HG03280 (cell line): ENCODE data around the gene ZNF497.
"Not testable (repeated sequence)": the region's sequence is repeated elsewhere in the genome, so short reads cannot be mapped to it uniquely, and the experiment has no call there.

Experiments used
- ATAC-seq: cut with Tn5 transposase; IDR thresholded peaks from one replicate; pipeline ENCODE4 v1.9.1; 2021; ENCODE audit warnings: mild to moderate bottlenecking, moderate library complexity; ENCODE audit not compliant: unreplicated experiment

ZNF497 gene

GRCh38 chr19:58362272-58362994 lies at the start of gene ZNF497:
TSS of gene ZNF497 (minus strand) at chr19:58362751. CDS start at chr19:58357635, 5,116 bp downstream.
- ATAC-seq: peak; percentile 88

- no peak for ATAC-seq
These were observed 46.6 kb upstream of the ZNF497 start for GRCh38 chr19:58409010-58409790.

GRCh38 chr19:58408152-58409009 lies 45.8 kb upstream of the ZNF497 start, which contains the start of gene ZNF584:
TSS of gene ZNF584 (plus strand) at chr19:58408649. CDS start at chr19:58409148, 499 bp downstream.
- ATAC-seq: peak; percentile 91

- ATAC-seq: no peak
These were observed 45.2 kb upstream of the ZNF497 start for GRCh38 chr19:58407658-58408151.

- ATAC-seq: no peak
These were observed 44.5 kb upstream of the ZNF497 start for GRCh38 chr19:58406818-58407657.

- not testable (repeated sequence) for ATAC-seq
These were observed 41.4 kb upstream of the ZNF497 start for GRCh38 chr19:58403920-58404478.

GRCh38 chr19:58401840-58402421 lies 39.4 kb upstream of the ZNF497 start:
- no peak for ATAC-seq

- ATAC-seq: peak; percentile 97
These were observed 38.6 kb upstream of the ZNF497 start for GRCh38 chr19:58400916-58401839.

GRCh38 chr19:58400316-58400915 lies 37.9 kb upstream of the ZNF497 start:
- no peak for ATAC-seq

GRCh38 chr19:58399903-58400302 lies 37.4 kb upstream of the ZNF497 start:
- no peak for ATAC-seq

- no peak for ATAC-seq
These were observed 36.0 kb upstream of the ZNF497 start for GRCh38 chr19:58398545-58398944.

GRCh38 chr19:58398087-58398486 lies 35.5 kb upstream of the ZNF497 start:
- no peak for ATAC-seq

GRCh38 chr19:58397533-58398037 lies 35.0 kb upstream of the ZNF497 start:
- no peak for ATAC-seq

- ATAC-seq: no peak
These were observed 34.4 kb upstream of the ZNF497 start for GRCh38 chr19:58396691-58397532.

GRCh38 chr19:58395979-58396627 lies 33.6 kb upstream of the ZNF497 start:
- ATAC-seq: no peak
